Mesothelial cell of epicardium (in vitro differentiated cells): ENCODE measurements around the gene GPX5. TPM values are rescaled to one million over a fixed set of nuclear protein-coding genes. Genes with fewer than 3 reads are reported as not detected.

ENCODE experiments used
- DNase-seq, 2 experiments: peaks; one replicate each; pipeline ENCODE4 v3.0.0; 2021; ENCODE audit warnings: low spot score in 2 of 2; ENCODE audit not compliant: unreplicated experiment in 2 of 2
- H3K27ac Mint-ChIP-seq: 2 replicates; pipeline ENCODE4 v1.8.0; 2021; ENCODE audit warnings: mixed read lengths
- H3K27me3 Mint-ChIP-seq: 2 replicates; pipeline ENCODE4 v1.8.0; 2021; ENCODE audit warnings: low read depth, mixed read lengths
- H3K36me3 Mint-ChIP-seq: 2 replicates; pipeline ENCODE4 v1.8.0; 2021; ENCODE audit warnings: mixed read lengths
- H3K4me1 Mint-ChIP-seq: 2 replicates; pipeline ENCODE4 v1.8.0; 2021; ENCODE audit warnings: mixed read lengths
- H3K4me3 Mint-ChIP-seq: 2 replicates; pipeline ENCODE4 v1.8.0; 2021; ENCODE audit warnings: mild to moderate bottlenecking, moderate library complexity, mixed read lengths
- H3K9me3 Mint-ChIP-seq: 2 replicates; pipeline ENCODE4 v1.8.0; 2021; ENCODE audit warnings: mixed read lengths
- CTCF ChIP-seq: fragments of 200-600 bp; sonication (generic); IDR thresholded peaks from one replicate; pipeline ENCODE4 v1.5.0; 2021; ENCODE audit warnings: antibody characterized with exemption; ENCODE audit not compliant: unreplicated experiment
- total RNA-seq: library from RNA; stranded (reverse); gene quantifications from 3 replicates; pipeline ENCODE4 v1.2.1, GENCODE V29; 2021

GPX5 gene
- total RNA-seq, 1 donor from 2014 or later = not detected

GRCh38 chr6:28566527-28567252, 41.0 kb downstream of the GPX5 start:
- peaks cover 2% of the 10 kb centered on the region for H3K36me3 Mint-ChIP-seq
- H3K27ac Mint-ChIP-seq = no peak overlapping the region
- H3K4me3 Mint-ChIP-seq = no peak overlapping the region
- peaks cover 21% of the 10 kb centered on the region for H3K27me3 Mint-ChIP-seq
- no peak for DNase-seq
- no peaks in the 10 kb centered on the region for H3K9me3 Mint-ChIP-seq
- no peaks in the 10 kb centered on the region for H3K4me1 Mint-ChIP-seq
- TF ChIP-seq CTCF = no peak

- H3K4me3 Mint-ChIP-seq = no peak overlapping the region
- TF ChIP-seq CTCF = no peak
Measured at GRCh38 chr6:28567506-28567905, 41.8 kb downstream of the GPX5 start.

GRCh38 chr6:28568515-28569108, 42.9 kb downstream of the GPX5 start:
- Mint-ChIP-seq H3K36me3 (peaks cover 9% of the 10 kb centered on the region), H3K27ac (no peak overlapping the region), H3K4me1 (no peaks in the 10 kb centered on the region), H3K4me3 (no peak overlapping the region), H3K27me3 (peaks cover 17% of the 10 kb centered on the region), H3K9me3 (no peaks in the 10 kb centered on the region)
- no peak for TF ChIP-seq CTCF
- no peak for DNase-seq

More at GRCh38 chr6:28567506-28567905, 41.8 kb downstream of the GPX5 start:
- no peaks in the 10 kb centered on the region for H3K9me3 Mint-ChIP-seq
- H3K27ac Mint-ChIP-seq = no peak overlapping the region
- H3K4me1 Mint-ChIP-seq = no peaks in the 10 kb centered on the region
- no peak for DNase-seq
- H3K36me3 Mint-ChIP-seq = peaks cover 4% of the 10 kb centered on the region
- peaks cover 19% of the 10 kb centered on the region for H3K27me3 Mint-ChIP-seq

- Mint-ChIP-seq H3K27ac (no peak overlapping the region), H3K27me3 (peaks cover 13% of the 10 kb centered on the region), H3K36me3 (peaks cover 16% of the 10 kb centered on the region), H3K4me1 (no peaks in the 10 kb centered on the region), H3K4me3 (no peak overlapping the region), H3K9me3 (no peaks in the 10 kb centered on the region)
- TF ChIP-seq CTCF = no peak
- DNase-seq = no peak
Measured at GRCh38 chr6:28569748-28570147, 44.1 kb downstream of the GPX5 start.

- DNase-seq = no peak
Measured at GRCh38 chr6:28580475-28580874, 54.8 kb downstream of the GPX5 start.

More at GRCh38 chr6:28580475-28580874, 54.8 kb downstream of the GPX5 start:
- no peaks in the 10 kb centered on the region for H3K9me3 Mint-ChIP-seq
- no peak overlapping the region for H3K4me3 Mint-ChIP-seq
- H3K27ac Mint-ChIP-seq = no peak overlapping the region
- H3K27me3 Mint-ChIP-seq = no peaks in the 10 kb centered on the region
- peaks cover 19% of the 10 kb centered on the region for H3K4me1 Mint-ChIP-seq
- H3K36me3 Mint-ChIP-seq = peaks cover 23% of the 10 kb centered on the region
- no peak for TF ChIP-seq CTCF
